IPS-18a (cell line): ENCODE measurements around the gene CNIH3.
"Not testable (repeated sequence)": the region's sequence is repeated elsewhere in the genome, so short reads cannot be mapped to it uniquely, and the experiment has no call there.

Experiments used
- H3K27ac ChIP-seq: one replicate; pipeline ENCODE4 v1.5.1; 2013; ENCODE audit warnings: low read length
- H3K27me3 ChIP-seq: one replicate; pipeline ENCODE4 v1.6.1; 2013; ENCODE audit warnings: mild to moderate bottlenecking, low read length; ENCODE audit not compliant: control insufficient read depth, insufficient read depth
- H3K36me3 ChIP-seq: one replicate; pipeline ENCODE4 v1.6.1; 2013; ENCODE audit warnings: low read depth, low read length; ENCODE audit not compliant: control insufficient read depth
- H3K4me1 ChIP-seq: one replicate; pipeline ENCODE4 v1.6.1; 2013; ENCODE audit warnings: low read depth, low read length; ENCODE audit not compliant: control insufficient read depth
- H3K4me3 ChIP-seq: one replicate; pipeline ENCODE4 v1.5.1; 2013; ENCODE audit warnings: low read length
- H3K9ac ChIP-seq: one replicate; pipeline ENCODE4 v1.6.1; 2013; ENCODE audit warnings: mild to moderate bottlenecking, low read length, moderate library complexity
- H3K9me3 ChIP-seq: one replicate; pipeline ENCODE4 v1.6.1; 2013; ENCODE audit warnings: low read depth, low read length; ENCODE audit not compliant: control insufficient read depth

Gene CNIH3

DNA sequence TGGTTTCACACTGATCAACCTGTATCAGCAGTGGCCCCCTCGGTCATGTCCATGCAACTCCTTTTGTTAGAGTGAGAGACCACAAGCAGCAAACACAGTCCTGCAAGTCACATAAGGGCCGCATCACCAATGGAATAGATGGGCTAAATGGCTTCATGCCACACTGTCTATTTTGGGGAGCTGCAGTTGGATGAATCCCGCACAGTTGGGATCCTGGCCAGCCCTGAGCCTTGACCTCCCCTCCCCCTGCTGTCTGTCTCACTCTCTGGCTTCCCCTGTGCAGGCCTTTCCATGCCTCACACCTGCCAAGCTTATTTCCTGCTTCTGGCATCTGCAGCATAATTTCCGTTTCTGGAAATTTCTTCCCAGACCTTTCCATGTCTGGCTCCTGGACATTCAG is 57.0 kb downstream of the CNIH3 start:
- H3K4me1 ChIP-seq: no peaks in the 10 kb centered on the region
- H3K27ac ChIP-seq: no peak overlapping the region
- no peaks in the 10 kb centered on the region for H3K9me3 ChIP-seq
- no peak overlapping the region for H3K9ac ChIP-seq
- H3K27me3 ChIP-seq: no peaks in the 10 kb centered on the region
- no peak overlapping the region for H3K4me3 ChIP-seq
- H3K36me3 ChIP-seq: no peaks in the 10 kb centered on the region

DNA sequence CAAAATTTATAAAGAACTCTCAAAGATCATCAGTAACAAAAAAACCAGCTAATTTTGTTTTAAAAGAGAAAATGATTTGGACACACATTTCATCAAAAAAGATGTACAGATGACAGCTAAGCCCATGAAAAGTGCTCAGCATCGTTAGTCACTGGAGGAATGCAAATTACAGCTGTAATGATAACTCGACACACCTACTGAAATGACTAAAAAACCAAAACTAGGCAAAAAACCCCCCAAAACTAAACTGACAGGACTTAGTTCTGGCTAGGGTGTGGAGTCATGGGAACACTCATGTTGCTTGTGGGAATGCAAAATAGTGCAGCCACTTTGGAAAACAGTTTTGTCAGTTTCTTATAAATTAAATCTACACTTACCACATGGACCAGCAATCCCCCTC is 59.5 kb downstream of the CNIH3 start:
- no peak overlapping the region for H3K4me3 ChIP-seq
- no peak overlapping the region for H3K27ac ChIP-seq
- no peaks in the 10 kb centered on the region for H3K4me1 ChIP-seq
- no peaks in the 10 kb centered on the region for H3K27me3 ChIP-seq
- H3K9me3 ChIP-seq: no peaks in the 10 kb centered on the region
- H3K36me3 ChIP-seq: no peaks in the 10 kb centered on the region
- no peak overlapping the region for H3K9ac ChIP-seq

DNA sequence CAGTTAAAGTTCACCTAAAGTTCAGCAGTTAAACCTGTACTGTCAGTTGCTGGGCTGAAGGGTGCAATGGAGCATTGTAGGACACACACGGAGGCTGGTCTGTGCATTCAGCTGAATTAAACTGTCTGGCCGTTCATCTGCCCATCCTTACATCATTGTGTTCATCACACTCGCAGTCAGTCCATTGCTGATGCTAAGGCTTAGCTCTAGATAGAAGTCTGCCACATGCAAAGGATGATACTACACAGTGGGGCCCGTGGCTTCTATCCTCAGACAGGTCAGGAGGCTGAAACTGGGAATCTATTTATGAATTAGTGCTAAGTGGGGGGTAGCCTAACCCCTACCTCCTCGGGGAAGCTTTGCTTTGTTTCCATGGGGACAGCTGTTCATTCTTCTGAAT is 60.4 kb downstream of the CNIH3 start:
- H3K4me3 ChIP-seq: no peak overlapping the region
- H3K9ac ChIP-seq: no peak overlapping the region
- no peak overlapping the region for H3K27ac ChIP-seq
- H3K9me3 ChIP-seq: no peaks in the 10 kb centered on the region
- H3K36me3 ChIP-seq: no peaks in the 10 kb centered on the region
- H3K4me1 ChIP-seq: no peaks in the 10 kb centered on the region
- no peaks in the 10 kb centered on the region for H3K27me3 ChIP-seq

DNA sequence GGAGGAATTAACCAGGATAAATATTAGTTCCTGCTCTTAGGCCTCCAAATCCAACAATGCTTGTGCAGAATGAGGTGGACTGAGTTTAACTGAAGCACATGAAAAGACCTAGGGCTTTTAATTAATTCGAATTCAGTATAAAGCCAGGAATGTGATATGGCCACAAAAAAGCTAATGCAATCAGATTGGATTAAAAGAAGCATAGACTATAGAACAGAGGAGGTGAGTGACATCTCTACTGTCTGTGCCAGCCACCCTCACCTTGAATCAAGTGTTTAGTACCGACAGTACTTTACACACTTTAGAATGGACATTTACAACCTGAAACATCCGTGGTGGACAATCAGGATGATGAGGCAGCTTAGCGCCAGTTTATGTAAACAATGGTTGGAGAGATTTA is 62.1 kb downstream of the CNIH3 start:
- no peaks in the 10 kb centered on the region for H3K4me1 ChIP-seq
- H3K27ac ChIP-seq: no peak overlapping the region
- no peaks in the 10 kb centered on the region for H3K36me3 ChIP-seq
- H3K4me3 ChIP-seq: no peak overlapping the region
- no peaks in the 10 kb centered on the region for H3K27me3 ChIP-seq
- no peaks in the 10 kb centered on the region for H3K9me3 ChIP-seq
- H3K9ac ChIP-seq: no peak overlapping the region

DNA sequence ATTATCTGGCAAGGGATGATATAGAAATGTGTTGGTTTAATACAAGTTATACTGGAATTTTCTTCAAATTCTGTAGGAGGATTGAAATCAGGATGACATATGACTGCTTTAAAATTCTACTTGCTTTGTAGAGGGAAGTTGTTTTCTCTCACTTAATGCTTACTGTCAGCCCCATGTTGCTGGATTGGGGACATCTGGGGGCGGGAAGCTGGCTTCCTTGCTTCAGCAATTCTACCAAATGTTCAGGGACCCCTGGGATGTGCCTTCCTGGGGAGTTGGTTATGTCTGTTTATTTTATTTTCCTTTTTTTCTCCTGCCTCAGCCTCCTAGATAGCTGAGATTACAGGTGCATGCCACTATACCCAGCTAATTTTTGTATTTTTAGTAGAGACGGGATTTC is 63.5 kb downstream of the CNIH3 start:
- Histone ChIP-seq H3K36me3 (no peaks in the 10 kb centered on the region), H3K9ac (no peak overlapping the region), H3K4me3 (no peak overlapping the region), H3K27ac (no peak overlapping the region), H3K4me1 (no peaks in the 10 kb centered on the region), H3K9me3 (no peaks in the 10 kb centered on the region), H3K27me3 (no peaks in the 10 kb centered on the region)

DNA sequence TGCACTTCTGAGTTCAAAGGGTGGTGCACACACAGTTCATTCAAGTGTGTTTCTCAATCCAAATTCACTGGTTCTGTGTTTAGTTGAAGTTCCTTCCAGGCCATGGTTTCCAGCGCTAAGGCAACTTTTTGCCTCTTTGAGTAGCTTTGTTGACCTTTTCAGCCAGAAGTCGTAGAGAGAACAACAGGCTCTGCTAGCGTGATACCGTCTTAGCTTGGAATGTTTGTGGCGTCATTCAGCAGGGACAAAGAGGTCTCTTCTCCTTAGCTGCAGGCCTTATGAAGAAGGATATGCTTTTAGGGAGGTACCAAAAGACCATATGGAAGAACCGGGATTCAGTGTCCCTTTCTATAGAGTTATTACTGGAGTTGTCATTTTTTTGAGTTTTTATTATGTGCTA is 65.7 kb downstream of the CNIH3 start:
- H3K4me3 ChIP-seq: no peak overlapping the region
- H3K9me3 ChIP-seq: no peaks in the 10 kb centered on the region
- no peaks in the 10 kb centered on the region for H3K4me1 ChIP-seq
- H3K27me3 ChIP-seq: no peaks in the 10 kb centered on the region
- no peak overlapping the region for H3K27ac ChIP-seq
- no peak overlapping the region for H3K9ac ChIP-seq
- no peaks in the 10 kb centered on the region for H3K36me3 ChIP-seq

DNA sequence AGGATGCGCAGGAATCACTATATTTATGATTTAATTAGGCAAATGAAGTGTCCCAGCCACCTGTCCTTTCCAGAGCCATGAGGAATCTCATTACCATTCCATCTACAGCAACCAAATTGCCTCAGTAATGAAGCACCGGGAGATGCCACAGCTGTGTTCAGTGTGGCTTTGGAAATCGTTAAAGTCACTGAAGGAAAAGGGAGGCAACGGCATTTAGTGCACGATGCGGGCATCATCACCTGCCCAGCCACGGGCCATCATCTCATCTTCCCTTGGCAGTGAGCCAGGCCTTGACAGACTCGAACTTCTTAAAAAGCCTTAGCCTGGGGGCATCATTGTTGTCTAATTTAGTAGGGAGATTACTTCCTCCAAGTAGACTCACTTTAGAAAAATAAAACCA is 67.8 kb downstream of the CNIH3 start:
- Histone ChIP-seq H3K4me3 (no peak overlapping the region), H3K36me3 (no peaks in the 10 kb centered on the region), H3K9me3 (no peaks in the 10 kb centered on the region), H3K27ac (no peak overlapping the region), H3K4me1 (no peaks in the 10 kb centered on the region), H3K27me3 (no peaks in the 10 kb centered on the region), H3K9ac (no peak overlapping the region)

DNA sequence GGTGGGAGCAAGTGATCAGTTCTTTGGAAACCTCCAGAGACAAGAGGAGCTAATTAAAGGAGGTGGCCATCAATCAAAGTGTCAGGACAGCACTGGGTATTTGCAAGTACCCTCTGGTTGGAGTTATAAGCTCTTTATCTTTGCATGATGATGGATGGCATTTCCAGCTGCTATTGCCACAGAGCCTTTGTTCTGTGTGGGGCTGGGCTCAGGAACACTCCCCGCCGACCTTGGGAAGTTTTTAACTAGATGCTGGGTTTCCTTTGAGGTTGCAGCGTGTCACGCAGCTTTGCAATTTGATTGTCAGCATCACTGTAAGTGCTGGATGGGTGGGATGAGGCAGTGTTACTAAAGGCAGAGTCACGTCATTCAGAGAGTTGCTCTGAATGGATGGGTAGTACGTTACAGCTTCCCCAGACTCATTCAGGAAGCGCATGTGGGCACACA is 68.9 kb downstream of the CNIH3 start:
- Histone ChIP-seq H3K4me3 (no peak overlapping the region), H3K4me1 (no peaks in the 10 kb centered on the region), H3K27ac (no peak overlapping the region), H3K9ac (no peak overlapping the region), H3K27me3 (no peaks in the 10 kb centered on the region), H3K9me3 (no peaks in the 10 kb centered on the region), H3K36me3 (no peaks in the 10 kb centered on the region)

DNA sequence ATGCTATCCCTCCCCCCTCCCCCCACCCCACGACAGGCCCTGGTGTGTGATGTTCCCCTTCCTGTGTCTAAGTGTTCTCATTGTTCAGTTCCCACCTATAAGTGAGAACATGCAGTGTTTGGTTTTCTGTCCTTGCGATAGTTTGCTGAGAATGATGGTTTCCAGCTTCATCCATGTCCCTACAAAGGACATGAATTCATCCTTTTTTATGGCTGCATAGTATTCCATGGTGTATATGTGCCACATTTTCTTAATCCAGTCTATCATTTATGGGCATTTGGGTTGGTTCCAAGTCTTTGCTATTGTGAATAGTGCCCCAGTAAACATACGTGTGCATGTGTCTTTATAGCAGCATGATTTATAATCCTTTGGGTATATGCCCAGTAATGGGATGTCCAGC is 70.0 kb downstream of the CNIH3 start:
- H3K36me3 ChIP-seq, H3K9me3 ChIP-seq, H3K4me1 ChIP-seq, H3K27ac ChIP-seq, H3K27me3 ChIP-seq, H3K9ac ChIP-seq, H3K4me3 ChIP-seq: not testable (repeated sequence)

DNA sequence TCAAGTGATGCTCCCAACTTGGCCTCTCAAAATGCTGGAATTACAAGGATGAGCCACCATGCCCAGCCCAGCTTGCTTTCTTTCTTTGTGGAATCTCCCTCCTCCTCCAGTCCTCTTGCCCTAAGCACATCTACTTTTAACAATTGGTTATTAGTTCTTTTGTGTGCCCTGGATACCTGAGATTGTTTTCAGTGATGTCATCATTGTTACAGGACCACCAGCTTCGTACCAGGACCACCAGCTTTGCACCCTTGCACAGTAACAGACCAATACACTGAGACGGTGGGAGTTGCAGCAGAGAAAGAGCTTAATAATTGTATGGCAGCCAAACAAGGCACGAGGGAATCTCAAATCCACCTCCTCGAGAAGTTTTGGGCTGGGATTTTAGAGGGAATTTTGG is 71.3 kb downstream of the CNIH3 start:
- H3K27me3 ChIP-seq: no peaks in the 10 kb centered on the region
- H3K4me1 ChIP-seq: no peaks in the 10 kb centered on the region
- no peaks in the 10 kb centered on the region for H3K36me3 ChIP-seq

DNA sequence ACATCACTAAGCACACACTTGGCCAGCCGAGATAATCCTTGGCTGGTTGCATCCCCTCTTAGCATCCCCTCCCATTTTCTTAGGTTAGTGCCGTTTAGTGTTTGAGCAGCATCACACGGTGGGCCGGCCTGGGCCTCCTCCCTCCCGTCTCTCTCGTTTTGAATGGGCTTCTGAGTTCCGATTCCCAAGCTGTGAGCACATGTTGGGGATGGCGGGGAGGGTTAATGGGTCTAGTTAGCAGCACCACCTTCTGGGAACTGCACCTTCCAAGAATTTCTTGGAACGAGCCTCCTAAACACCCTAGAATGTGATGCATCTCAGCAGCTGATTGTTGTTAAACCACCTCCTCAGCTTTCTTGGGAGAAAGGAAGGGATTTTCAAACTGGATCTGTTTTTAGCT is 73.3 kb downstream of the CNIH3 start:
- no peak overlapping the region for H3K4me3 ChIP-seq
- no peaks in the 10 kb centered on the region for H3K4me1 ChIP-seq
- no peaks in the 10 kb centered on the region for H3K9me3 ChIP-seq
- no peaks in the 10 kb centered on the region for H3K27me3 ChIP-seq
- no peaks in the 10 kb centered on the region for H3K36me3 ChIP-seq
- H3K9ac ChIP-seq: no peak overlapping the region
- H3K27ac ChIP-seq: no peak overlapping the region

More for the DNA sequence above, 71.3 kb downstream of the CNIH3 start:
- Histone ChIP-seq H3K9me3 (no peaks in the 10 kb centered on the region), H3K9ac (no peak overlapping the region), H3K4me3 (no peak overlapping the region), H3K27ac (no peak overlapping the region)

DNA sequence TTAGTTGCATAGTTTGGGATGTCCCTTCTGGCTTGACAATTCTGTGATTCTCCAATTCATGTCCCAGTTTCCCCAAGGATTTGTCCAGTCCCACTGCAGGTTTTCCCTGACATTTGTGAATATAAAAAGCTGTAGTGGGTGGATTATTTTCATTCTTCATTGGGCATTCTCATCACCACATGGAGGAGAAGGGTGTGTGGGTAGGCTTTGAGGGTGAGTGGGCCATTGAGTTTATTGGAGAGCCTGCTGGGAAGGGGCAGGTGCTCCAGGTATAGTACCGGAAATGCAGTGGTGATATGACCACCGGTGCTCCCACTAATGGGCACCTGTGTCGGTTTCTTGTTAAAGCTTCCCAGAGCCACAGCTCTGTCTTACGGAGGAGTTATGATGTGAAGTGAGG is 74.5 kb downstream of the CNIH3 start:
- no peaks in the 10 kb centered on the region for H3K36me3 ChIP-seq
- no peak overlapping the region for H3K9ac ChIP-seq
- no peak overlapping the region for H3K27ac ChIP-seq
- no peak overlapping the region for H3K4me3 ChIP-seq
- H3K4me1 ChIP-seq: no peaks in the 10 kb centered on the region
- H3K27me3 ChIP-seq: no peaks in the 10 kb centered on the region
- H3K9me3 ChIP-seq: no peaks in the 10 kb centered on the region
